ENCODE data around the gene SH3RF2.

Gene SH3RF2

GRCh38 chr5:145982572-145983318, 46.4 kb downstream of the SH3RF2 start:
- no peaks in the 10 kb centered on the region for H3K9me2 ChIP-seq (replicated peaks; ENCODE audit: insufficient read depth, low read length)
- no peak overlapping the region for H3K4me2 ChIP-seq (ENCODE audit: low read depth, low read length)
- no peaks in the 10 kb centered on the region for H3K36me3 ChIP-seq (replicated peaks; ENCODE audit: insufficient read depth, low read length)
- H2AFZ ChIP-seq (ENCODE audit: low read length) = no peak overlapping the region
- H3K9ac ChIP-seq (ENCODE audit: low read length) = no peak overlapping the region
- no peaks in the 10 kb centered on the region for H4K20me1 ChIP-seq (ENCODE audit: insufficient read depth, low read length)
- no peaks in the 10 kb centered on the region for H3K27me3 ChIP-seq (replicated peaks; ENCODE audit: insufficient read depth, low read length)
- TF ChIP-seq EZH2phosphoT487 (IDR thresholded peaks at IDR 0.05; ENCODE audit: low read length) (no peak), CTCF (IDR thresholded peaks at IDR 0.05; ENCODE audit: low read length) (no peak)
- H3K4me3 ChIP-seq (ENCODE audit: low read length) = no peak overlapping the region
- H3K9me3 ChIP-seq (replicated peaks; ENCODE audit: insufficient read depth, low read length) = no peaks in the 10 kb centered on the region
- H3K4me1 ChIP-seq (ENCODE audit: low read length) = no peaks in the 10 kb centered on the region
- H3F3A ChIP-seq (ENCODE audit: insufficient read depth, low read length) = no peaks in the 10 kb centered on the region
- H3K79me2 ChIP-seq (ENCODE audit: low read length) = no peaks in the 10 kb centered on the region
- DNase-seq = no peak
- no peak overlapping the region for H3K27ac ChIP-seq (ENCODE audit: low read length)

DNA sequence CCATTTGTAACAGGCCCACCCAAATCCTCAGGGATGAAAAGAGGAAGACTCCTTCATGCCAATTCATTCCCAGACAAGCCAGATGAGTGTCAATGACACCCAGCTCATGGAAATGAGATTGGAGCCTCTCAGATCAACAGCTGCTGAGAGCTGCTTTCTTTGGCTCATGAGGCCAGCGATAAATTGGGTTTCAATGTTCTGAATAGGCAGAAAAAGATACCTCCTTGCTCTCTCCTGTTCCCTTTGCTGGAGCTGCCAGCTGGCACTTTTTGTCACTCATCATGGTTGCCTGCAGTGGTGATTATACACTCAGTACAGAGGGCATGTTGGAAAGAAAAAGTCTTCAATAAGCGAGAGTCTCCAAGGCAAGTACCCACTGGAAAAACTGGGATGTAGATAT, 47.1 kb downstream of the SH3RF2 start:
- H3K27ac ChIP-seq (ENCODE audit: low read length) = no peak overlapping the region
- no peaks in the 10 kb centered on the region for H4K20me1 ChIP-seq (ENCODE audit: insufficient read depth, low read length)
- no peak overlapping the region for H3K9ac ChIP-seq (ENCODE audit: low read length)
- H3K9me2 ChIP-seq (replicated peaks; ENCODE audit: insufficient read depth, low read length) = no peaks in the 10 kb centered on the region
- H3K4me2 ChIP-seq (ENCODE audit: low read depth, low read length) = no peak overlapping the region
- no peaks in the 10 kb centered on the region for H3K9me3 ChIP-seq (replicated peaks; ENCODE audit: insufficient read depth, low read length)
- H3K36me3 ChIP-seq (replicated peaks; ENCODE audit: insufficient read depth, low read length) = no peaks in the 10 kb centered on the region
- no peak overlapping the region for H2AFZ ChIP-seq (ENCODE audit: low read length)
- H3K4me3 ChIP-seq (ENCODE audit: low read length) = no peak overlapping the region
- no peak for DNase-seq
- no peaks in the 10 kb centered on the region for H3K27me3 ChIP-seq (replicated peaks; ENCODE audit: insufficient read depth, low read length)
- no peaks in the 10 kb centered on the region for H3K4me1 ChIP-seq (ENCODE audit: low read length)
- H3K79me2 ChIP-seq (ENCODE audit: low read length) = no peaks in the 10 kb centered on the region
- TF ChIP-seq EZH2phosphoT487 (IDR thresholded peaks at IDR 0.05; ENCODE audit: low read length) = no peak
- TF ChIP-seq CTCF (IDR thresholded peaks at IDR 0.05; ENCODE audit: low read length) = no peak
- no peak for TF ChIP-seq EZH2 (optimal IDR thresholded peaks at IDR 0.05; ENCODE audit: low read depth, low read length)
- H3F3A ChIP-seq (ENCODE audit: insufficient read depth, low read length) = no peaks in the 10 kb centered on the region

GRCh38 chr5:145984072-145984471, 47.7 kb downstream of the SH3RF2 start:
- no peaks in the 10 kb centered on the region for H3K36me3 ChIP-seq (replicated peaks; ENCODE audit: insufficient read depth, low read length)
- H4K20me1 ChIP-seq (ENCODE audit: insufficient read depth, low read length) = no peaks in the 10 kb centered on the region
- no peak for DNase-seq
- no peak overlapping the region for H3K4me3 ChIP-seq (ENCODE audit: low read length)
- no peaks in the 10 kb centered on the region for H3K27me3 ChIP-seq (replicated peaks; ENCODE audit: insufficient read depth, low read length)
- no peaks in the 10 kb centered on the region for H3K4me1 ChIP-seq (ENCODE audit: low read length)
- H3K9ac ChIP-seq (ENCODE audit: low read length) = no peak overlapping the region
- H3K27ac ChIP-seq (ENCODE audit: low read length) = no peak overlapping the region
- H3K79me2 ChIP-seq (ENCODE audit: low read length) = no peaks in the 10 kb centered on the region
- H3K9me3 ChIP-seq (replicated peaks; ENCODE audit: insufficient read depth, low read length) = no peaks in the 10 kb centered on the region
- no peaks in the 10 kb centered on the region for H3F3A ChIP-seq (ENCODE audit: insufficient read depth, low read length)
- H3K9me2 ChIP-seq (replicated peaks; ENCODE audit: insufficient read depth, low read length) = no peaks in the 10 kb centered on the region
- no peak overlapping the region for H2AFZ ChIP-seq (ENCODE audit: low read length)
- TF ChIP-seq EZH2phosphoT487 (IDR thresholded peaks at IDR 0.05; ENCODE audit: low read length) (no peak), EZH2 (optimal IDR thresholded peaks at IDR 0.05; ENCODE audit: low read depth, low read length) (no peak), CTCF (IDR thresholded peaks at IDR 0.05; ENCODE audit: low read length) (no peak)
- no peak overlapping the region for H3K4me2 ChIP-seq (ENCODE audit: low read depth, low read length)
